H1 (cell line): ENCODE data around the gene ERG28. TPM values are rescaled to one million over a fixed set of nuclear protein-coding genes. Genes with fewer than 3 reads are reported as not detected.
A peak's percentile ranks its signal among the peaks of the same experiment; 100 is the strongest.

Source experiments
- ATF3 ChIP-seq: IDR thresholded peaks from 2 replicates; pipeline ENCODE4 v1.6.1; 2011; ENCODE audit warnings: low read depth, mild to moderate bottlenecking, low read length; ENCODE audit not compliant: insufficient read depth
- BACH1 ChIP-seq: IDR thresholded peaks from 2 replicates; pipeline ENCODE4 v1.6.1; 2012; ENCODE audit warnings: low read length, improper control_type of control experiment
- BCL11A ChIP-seq, 2 experiments: IDR thresholded peaks; one replicate each; pipeline ENCODE4 v1.6.1; 2011; ENCODE audit warnings: low read depth in 2 of 2, low read length in 2 of 2, mild to moderate bottlenecking in 2 of 2
- CHD1 ChIP-seq: IDR thresholded peaks from 2 replicates; pipeline ENCODE4 v1.6.1; 2012; ENCODE audit warnings: low read depth, low read length, improper control_type of control experiment
- CHD2 ChIP-seq: IDR thresholded peaks from 2 replicates; pipeline ENCODE4 v1.6.1; 2012; ENCODE audit warnings: low read length, improper control_type of control experiment
- EP300 ChIP-seq, 2 experiments: IDR thresholded peaks; 1 replicate in 1 of 2; 2 replicates in 1 of 2; pipeline ENCODE4 v1.6.1; 2011 to 2012; ENCODE audit warnings: low read depth in 2 of 2, low read length in 2 of 2, mild to moderate bottlenecking in 2 of 2, borderline replicate concordance in 1 of 2, inconsistent platforms in 1 of 2, moderate library complexity in 1 of 2
- EZH2 ChIP-seq: fragments of 200-600 bp; sonication (generic); IDR thresholded peaks from 2 replicates; pipeline ENCODE4 v1.7.1; 2012; ENCODE audit warnings: low read depth, mild to moderate bottlenecking, moderate library complexity, low read length, inconsistent platforms; ENCODE audit not compliant: severe bottlenecking
- JUND ChIP-seq: IDR thresholded peaks from 2 replicates; pipeline ENCODE4 v1.6.1; 2011; ENCODE audit warnings: mild to moderate bottlenecking, improper control_type of control experiment, low read length
- MAFK ChIP-seq: IDR thresholded peaks from 2 replicates; pipeline ENCODE4 v1.6.1; 2012; ENCODE audit warnings: low read depth, mild to moderate bottlenecking, improper control_type of control experiment, low read length
- RNF2 ChIP-seq: fragments of 200-900, 300-1000 bp; sonication (generic); IDR thresholded peaks from 2 replicates; pipeline ENCODE4 v1.7.1; 2016; ENCODE audit warnings: borderline replicate concordance, low read depth, mild to moderate bottlenecking, antibody characterized with exemption, low read length; ENCODE audit not compliant: poor library complexity, severe bottlenecking; ENCODE audit errors: missing control alignments
- SIRT6 ChIP-seq: IDR thresholded peaks from one replicate; pipeline ENCODE4 v1.7.1; 2012; ENCODE audit warnings: low read length, inconsistent platforms
- SIX5 ChIP-seq: IDR thresholded peaks from 2 replicates; pipeline ENCODE4 v1.6.1; 2011; ENCODE audit warnings: mild to moderate bottlenecking, low read depth, low read length
- SRF ChIP-seq: IDR thresholded peaks from 2 replicates; pipeline ENCODE4 v1.6.1; 2011; ENCODE audit warnings: mild to moderate bottlenecking, low read depth, low read length, moderate library complexity
- SUZ12 ChIP-seq: fragments of 200-600 bp; sonication (generic); IDR thresholded peaks from 2 replicates; pipeline ENCODE4 v1.6.1; 2012; ENCODE audit warnings: mild to moderate bottlenecking, inconsistent platforms, low read length, moderate library complexity, mixed read lengths
- TAF7 ChIP-seq: optimal IDR thresholded peaks from 2 replicates; pipeline ENCODE3; 2011; ENCODE audit warnings: low read depth, mild to moderate bottlenecking, inconsistent platforms, low read length, moderate library complexity, borderline replicate concordance
- TBP ChIP-seq: IDR thresholded peaks from 2 replicates; pipeline ENCODE4 v1.6.1; 2011; ENCODE audit warnings: low read depth, low read length, improper control_type of control experiment
- YY1 ChIP-seq: IDR thresholded peaks from 2 replicates; pipeline ENCODE4 v1.6.1; 2011; ENCODE audit warnings: low read depth, mild to moderate bottlenecking, low read length
- ZNF274 ChIP-seq: IDR thresholded peaks from 2 replicates; pipeline ENCODE4 v1.7.0; 2012; ENCODE audit warnings: low read length, borderline replicate concordance; ENCODE audit errors: extremely low read depth
- polyA plus RNA-seq, 7 experiments: library from polyadenylated mRNA; depleted of rRNA in 3 of 7; stranded (reverse) in 5 of 7; unstranded in 2 of 7; fragments of >200 nt in 5 of 7; fragments of 200-250 nt in 2 of 7; gene quantifications; 1 replicate in 5 of 7; 2 replicates in 1 of 7; 4 replicates in 1 of 7; pipeline versions ENCODE4 v1.2.1 to v1.2.3, GENCODE V29; 2011 to 2013; ENCODE audit warnings: missing spikeins in 2 of 7, mixed read lengths in 2 of 7
- total RNA-seq: library from RNA; stranded (reverse); fragmentation: NEBNext Ultra II Directional; extraction: Animal tissue kit (Norgen Biotek cat#: 25700); gene quantifications from 2 replicates; pipeline ENCODE4 v1.2.1, GENCODE V29; 2021
- TF ChIP-seq, protein P1 (sequence below): IDR thresholded peaks from 2 replicates; pipeline ENCODE4 v1.6.1; 2012; ENCODE audit warnings: inconsistent platforms
- TF ChIP-seq, protein P2 (sequence below), 3 experiments: IDR thresholded peaks; 1 replicate in 2 of 3; 2 replicates in 1 of 3; pipeline versions ENCODE4 v1.5.1 to v1.6.1; 2011; ENCODE audit warnings: low read length in 3 of 3, mild to moderate bottlenecking in 3 of 3, inconsistent platforms in 2 of 3, low read depth in 1 of 3, moderate library complexity in 1 of 3; ENCODE audit not compliant: insufficient read depth in 1 of 3; ENCODE audit errors: control extremely low read depth in 1 of 3

The ERG28 gene
- total and polyA plus RNA-seq, 2 of the 8 experiments (the other 6 are each of a cell fraction or from before 2014, with no cell fraction given) = 32.6 to 56.7 TPM

DNA sequence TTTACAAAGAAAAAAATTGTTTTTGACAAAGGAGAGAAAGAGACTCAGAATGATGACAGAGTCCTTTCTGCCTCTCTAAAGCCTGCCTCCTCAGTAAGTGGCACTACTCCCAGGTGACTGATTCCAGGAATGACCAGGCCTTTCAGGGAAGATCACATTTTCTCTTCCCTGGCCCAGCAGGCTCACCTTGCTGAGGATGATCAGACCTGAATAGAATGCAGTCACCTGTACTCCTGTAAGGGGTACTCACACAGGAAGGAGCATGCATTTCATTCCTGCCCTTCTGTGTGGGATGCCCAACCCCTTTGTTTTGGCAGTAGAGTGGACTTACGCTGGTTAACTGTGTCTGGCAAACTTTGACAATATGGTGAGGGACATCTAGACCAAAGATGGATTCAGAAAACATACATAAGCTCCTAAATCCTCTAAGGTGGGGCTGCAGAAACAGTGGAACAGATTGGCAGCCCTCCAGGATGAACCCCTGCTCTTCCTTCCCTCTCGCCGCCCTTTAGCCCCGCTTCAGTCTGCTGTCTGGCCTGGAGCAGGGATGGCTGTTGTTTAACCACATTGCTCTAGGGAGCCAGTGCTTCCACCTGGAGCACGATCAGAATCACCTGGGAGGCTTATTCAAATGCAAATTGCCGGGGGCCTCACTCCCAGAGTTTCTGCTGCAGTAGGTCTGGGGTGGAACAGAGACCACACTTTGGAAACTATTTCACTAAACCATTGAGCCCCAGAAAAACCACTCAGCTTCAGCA, 29.8 kb downstream of the ERG28 start (continued):
- TF ChIP-seq, protein P1, sequence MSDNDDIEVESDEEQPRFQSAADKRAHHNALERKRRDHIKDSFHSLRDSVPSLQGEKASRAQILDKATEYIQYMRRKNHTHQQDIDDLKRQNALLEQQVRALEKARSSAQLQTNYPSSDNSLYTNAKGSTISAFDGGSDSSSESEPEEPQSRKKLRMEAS = peak; percentile 42; the same call in 1 of the 2 replicates
- TF ChIP-seq SIRT6 (no peak), CHD1 (no peak), SIX5 (no peak), TAF7 (peak; percentile 29), ATF3 (no peak), JUND (no peak; the same call in 1 of the 2 replicates), CHD2 (no peak), SUZ12 (no peak), BACH1 (no peak), RNF2 (no peak), BCL11A (IDR thresholded peaks at IDR 0.05; ENCODE audit: low read depth in 2 of 2, low read length in 2 of 2) (no peak), ZNF274 (no peak), EZH2 (no peak), SRF (no peak), MAFK (no peak), TBP (peak; percentile 59), EP300 (IDR thresholded peaks at IDR 0.05; ENCODE audit: borderline replicate concordance in 1 of 2, low read depth in 2 of 2, low read length in 2 of 2) (0 out of 3 replicates have a peak, but pooled peaks of 1 of the 2 experiments have one; percentile 28), YY1 (0 out of 2 replicates have a peak, but pooled peaks have one; percentile 23)
- TF ChIP-seq, protein P2, sequence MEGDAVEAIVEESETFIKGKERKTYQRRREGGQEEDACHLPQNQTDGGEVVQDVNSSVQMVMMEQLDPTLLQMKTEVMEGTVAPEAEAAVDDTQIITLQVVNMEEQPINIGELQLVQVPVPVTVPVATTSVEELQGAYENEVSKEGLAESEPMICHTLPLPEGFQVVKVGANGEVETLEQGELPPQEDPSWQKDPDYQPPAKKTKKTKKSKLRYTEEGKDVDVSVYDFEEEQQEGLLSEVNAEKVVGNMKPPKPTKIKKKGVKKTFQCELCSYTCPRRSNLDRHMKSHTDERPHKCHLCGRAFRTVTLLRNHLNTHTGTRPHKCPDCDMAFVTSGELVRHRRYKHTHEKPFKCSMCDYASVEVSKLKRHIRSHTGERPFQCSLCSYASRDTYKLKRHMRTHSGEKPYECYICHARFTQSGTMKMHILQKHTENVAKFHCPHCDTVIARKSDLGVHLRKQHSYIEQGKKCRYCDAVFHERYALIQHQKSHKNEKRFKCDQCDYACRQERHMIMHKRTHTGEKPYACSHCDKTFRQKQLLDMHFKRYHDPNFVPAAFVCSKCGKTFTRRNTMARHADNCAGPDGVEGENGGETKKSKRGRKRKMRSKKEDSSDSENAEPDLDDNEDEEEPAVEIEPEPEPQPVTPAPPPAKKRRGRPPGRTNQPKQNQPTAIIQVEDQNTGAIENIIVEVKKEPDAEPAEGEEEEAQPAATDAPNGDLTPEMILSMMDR (IDR thresholded peaks at IDR 0.05; ENCODE audit: control extremely low read depth in 1 of 3, insufficient read depth in 1 of 3, low read depth in 1 of 3, low read length in 3 of 3) = no peak
